ENCODE data around the gene KY.
"Not testable (repeated sequence)": the region's sequence is repeated elsewhere in the genome, so short reads cannot be mapped to it uniquely, and the experiment has no call there.

Gene KY

GRCh38 chr3:134601539-134602439, 49.0 kb downstream of the KY start:
- no peak for DNase-seq (ENCODE audit: low read depth)

DNA sequence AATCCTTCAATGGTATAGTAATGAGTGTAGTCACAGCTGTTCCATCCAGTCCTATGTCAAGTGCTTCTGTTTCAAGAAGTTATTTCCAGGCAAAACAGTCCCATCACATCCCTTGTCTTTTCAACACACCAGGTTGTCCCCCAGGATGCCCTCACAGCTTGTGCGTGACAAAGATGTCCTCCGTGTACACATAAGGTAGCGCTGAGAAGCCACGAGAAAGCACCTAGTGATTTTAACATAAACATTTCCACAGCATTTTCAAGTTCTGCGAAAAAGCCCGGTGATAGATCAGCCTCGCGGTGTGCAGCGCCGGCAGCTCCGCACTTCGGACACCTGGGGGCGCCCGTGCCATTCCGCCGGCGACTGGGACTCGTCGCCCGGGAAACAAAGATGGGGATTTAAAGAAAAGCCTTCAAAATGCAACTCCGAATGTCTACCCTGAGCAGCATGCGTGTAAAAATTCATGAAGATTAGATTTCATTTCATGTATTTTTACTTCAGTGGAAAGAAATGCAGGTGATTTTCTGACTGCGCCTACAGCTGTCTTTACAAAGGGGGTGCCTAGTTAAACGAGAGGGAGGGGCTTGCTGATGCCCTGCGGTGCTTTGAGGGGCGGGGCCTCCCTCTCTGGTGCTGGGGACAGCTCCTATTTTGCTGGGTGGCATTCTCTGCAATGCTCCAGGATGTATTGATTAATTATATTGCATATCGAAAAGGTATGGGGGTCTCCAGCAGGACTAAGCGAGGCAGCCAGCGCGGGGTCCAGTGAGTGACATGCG, 49.9 kb downstream of the KY start:
- peak; percentile 42 for DNase-seq (ENCODE audit: low read depth)

- DNase-seq (ENCODE audit: low read depth): no peak
Observed at GRCh38 chr3:134600206-134600605, 50.6 kb downstream of the KY start.

DNA sequence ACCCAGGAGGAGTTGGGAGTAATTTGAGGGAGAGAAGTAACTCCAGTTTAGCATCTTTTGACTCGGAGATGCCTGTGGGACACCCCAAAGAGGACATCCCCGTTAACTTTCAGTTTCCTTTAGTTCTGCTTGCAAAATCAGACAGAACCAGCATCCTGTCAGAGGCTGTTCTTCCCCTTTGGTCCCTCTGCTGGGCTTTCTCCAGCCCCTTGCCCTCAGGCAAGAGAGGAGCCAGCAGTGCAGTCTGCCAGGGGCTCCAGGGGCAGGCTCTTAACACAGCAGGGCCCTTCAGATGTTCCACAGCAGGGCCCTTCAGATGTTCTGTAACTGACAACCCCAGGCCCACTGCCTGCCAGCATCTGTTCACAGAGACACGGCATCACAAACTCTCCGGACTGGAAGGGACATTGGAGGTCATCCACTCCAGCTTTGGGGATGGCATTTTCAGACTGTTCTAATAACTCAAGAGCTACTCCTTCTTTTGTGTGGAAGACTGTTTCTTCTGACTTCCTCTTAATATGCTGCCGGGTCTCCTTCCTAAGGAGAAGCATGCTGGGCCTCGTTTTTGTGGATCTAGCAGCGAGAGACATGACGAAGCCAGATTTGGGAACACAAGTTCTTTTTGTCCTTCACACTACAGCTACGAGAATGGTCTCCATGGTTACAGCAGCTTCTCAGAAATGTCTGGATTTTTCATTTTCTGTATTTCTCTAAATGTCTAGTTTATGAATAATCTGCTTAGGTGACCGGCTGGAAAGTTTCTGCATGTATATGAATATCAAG, 51.9 kb downstream of the KY start:
- no peak for DNase-seq (ENCODE audit: low read depth)

DNA sequence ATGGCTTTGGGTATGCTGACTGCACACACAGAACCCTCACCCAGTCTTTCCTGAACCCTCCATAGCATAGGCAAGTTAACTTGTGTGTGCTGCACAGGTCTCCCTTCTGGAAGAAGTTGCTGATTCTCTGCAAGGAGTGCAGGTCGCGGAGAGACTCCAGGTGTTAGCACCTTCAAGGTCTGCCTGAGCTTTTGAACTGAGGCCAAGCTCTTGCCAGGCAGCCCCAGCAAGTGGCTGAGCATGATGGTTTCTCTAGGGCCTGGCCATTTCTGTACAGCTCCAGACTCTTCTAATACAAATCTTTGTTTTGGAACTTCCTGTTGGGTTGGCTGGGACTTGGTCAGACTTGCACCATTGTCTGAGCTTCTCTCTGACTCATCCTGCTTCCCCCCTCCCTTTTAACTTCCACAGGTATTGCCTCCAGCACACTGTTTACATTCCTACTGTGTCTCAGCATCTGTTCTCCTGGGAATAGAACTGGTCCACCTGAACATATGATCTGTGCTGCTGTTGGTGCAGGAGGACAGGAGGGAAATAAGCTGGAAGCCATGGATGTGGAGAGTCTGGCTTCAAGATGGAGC, 53.3 kb downstream of the KY start:
- DNase-seq (ENCODE audit: low read depth): no peak

DNA sequence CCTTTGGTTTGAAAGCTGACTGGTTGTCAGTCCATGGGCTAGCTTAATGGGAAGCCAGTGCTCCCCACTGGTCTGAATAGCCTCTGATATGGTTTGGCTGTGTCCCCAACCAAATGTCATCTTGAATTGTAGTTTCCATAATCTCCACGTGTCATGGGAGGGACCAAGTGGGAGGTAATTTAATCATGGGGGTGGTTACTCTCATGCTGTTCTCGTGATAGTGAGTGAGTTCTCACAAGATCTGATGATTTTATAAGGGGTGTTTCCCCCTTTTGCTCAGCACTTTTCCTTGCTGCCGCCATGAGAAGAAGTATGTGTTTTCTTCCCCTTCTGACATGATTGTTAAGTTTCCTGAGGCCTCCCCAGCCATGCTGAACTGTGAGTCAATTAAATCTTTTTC, 55.8 kb downstream of the KY start:
- DNase-seq (ENCODE audit: low read depth): not testable (repeated sequence)

- no peak for DNase-seq (ENCODE audit: low read depth)
Observed at GRCh38 chr3:134594331-134594741, 56.5 kb downstream of the KY start.

GRCh38 chr3:134592806-134593205, 58.0 kb downstream of the KY start:
- no peak for DNase-seq (ENCODE audit: low read depth)

DNA sequence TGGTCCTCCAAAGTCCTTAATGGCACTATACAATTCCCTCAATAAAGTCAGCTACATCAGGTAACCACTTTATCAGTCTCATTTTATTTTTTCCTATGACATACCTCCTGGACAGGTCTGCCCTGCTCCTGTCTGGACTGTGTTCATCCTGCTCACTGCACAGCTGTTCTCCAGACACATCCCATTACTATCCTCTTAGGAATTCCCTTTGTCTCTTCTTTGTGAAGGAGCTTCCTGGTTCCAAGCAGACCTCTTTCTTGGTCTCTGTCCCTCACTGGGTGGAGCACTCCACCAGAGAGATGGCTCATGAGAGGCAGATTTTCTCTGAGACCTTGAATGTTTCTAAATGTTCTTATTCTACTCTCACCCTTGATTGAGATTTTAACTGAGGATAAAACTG, 60.1 kb downstream of the KY start:
- no peak for DNase-seq (ENCODE audit: low read depth)

DNA sequence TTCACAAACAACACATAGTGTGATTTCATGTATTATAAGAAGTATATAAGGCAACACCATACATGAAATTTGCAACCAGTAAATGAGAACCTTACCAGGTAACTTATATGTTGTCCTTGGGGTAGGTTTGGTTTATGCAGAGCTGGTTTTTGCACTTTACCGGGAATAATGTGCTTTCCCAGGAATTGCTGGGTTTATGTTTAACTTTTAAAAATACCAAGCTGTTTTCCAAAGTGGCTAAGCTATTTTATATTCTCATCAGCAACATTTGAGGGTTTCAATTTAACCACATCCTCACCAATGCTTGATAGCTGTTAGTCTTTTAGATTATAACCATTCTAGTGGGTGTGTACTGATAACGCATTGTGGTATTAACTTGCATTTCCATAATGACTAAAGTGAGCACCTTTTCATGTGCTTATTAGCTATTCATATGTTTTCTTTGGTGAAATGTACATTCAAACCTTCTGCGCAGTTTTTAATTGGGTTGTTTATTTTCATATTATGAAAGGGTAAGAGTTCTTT, 71.6 kb downstream of the KY start:
- DNase-seq (ENCODE audit: low read depth): no peak

DNA sequence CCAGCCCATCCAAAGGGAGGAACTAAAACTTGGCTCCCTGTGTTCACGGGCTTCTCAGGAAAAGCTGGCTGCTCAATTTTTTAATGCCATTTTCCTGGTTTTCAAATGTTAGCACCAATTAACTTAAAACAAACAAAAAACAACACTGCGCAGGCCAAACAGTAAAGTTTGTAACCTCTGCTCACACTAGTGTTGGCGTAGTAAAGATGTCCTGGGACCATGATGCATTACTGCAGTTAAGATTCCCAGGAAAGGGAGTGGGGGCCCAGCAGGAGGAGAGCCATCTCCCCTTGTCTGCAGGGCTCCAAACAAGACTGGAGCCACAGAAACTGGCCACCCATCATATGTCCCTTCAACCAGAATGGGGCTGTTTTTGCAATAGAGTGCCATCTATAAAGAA, 74.0 kb downstream of the KY start:
- DNase-seq (ENCODE audit: low read depth): no peak

GRCh38 chr3:134576426-134576825, 74.4 kb downstream of the KY start:
- DNase-seq (ENCODE audit: low read depth): no peak

GRCh38 chr3:134569899-134570298, 80.9 kb downstream of the KY start:
- not testable (repeated sequence) for DNase-seq (ENCODE audit: low read depth)

DNA sequence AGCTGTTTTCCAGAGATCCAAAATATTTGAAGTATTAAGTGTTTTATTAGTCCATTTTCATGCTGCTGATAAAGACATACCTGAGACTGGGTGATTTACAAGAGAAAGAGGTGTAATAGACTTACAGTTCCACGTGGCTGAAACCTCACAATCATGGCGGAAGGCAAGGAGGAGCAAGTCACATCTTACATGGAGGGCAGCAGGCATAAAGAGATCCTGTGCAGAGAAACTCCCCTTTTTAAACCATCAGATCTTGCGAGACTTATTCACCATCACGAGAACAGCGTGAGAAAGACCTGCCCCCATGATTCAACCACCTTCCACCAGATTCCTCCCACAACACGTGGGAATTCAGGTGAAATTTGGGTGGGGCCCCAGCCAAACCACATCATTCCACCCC, 82.0 kb downstream of the KY start:
- DNase-seq (ENCODE audit: low read depth): no peak

DNA sequence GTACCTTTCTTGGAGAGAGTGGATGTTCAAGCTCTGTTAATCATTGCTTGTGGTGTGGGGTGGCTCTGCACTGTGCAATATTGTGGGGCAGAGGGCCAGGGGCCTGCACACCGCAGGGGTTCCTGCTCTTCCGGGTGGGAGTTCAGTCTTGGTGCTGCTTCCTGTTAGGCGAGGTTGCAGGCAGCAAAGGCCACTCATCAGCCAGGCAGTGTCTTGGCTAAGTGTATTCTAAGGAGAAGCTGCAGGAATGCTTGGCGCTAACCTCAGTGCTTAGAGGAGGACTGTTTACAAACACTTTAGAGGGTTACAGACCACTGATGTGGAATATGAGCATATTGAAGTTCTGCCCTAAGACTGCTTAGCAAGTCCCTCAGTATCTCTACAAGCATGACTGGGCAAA, 83.2 kb downstream of the KY start:
- DNase-seq (ENCODE audit: low read depth): no peak

DNA sequence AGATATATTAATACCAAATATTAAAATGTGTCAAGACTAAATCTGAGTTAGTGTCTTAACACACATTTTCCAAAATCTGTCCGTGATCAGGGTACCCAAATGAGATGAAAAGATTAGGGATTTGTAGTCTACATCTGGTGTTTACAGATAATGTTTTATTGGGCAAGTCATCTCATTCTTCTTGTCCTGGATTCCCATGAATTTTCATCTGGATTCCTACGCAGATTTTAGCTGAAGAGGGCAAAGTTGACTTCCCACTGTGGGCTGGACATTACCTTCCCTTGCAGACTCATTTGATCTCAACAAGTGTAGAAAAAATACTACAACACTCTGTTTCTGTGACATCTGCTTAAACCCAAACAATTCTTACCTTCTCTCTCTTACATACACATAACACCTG, 85.8 kb downstream of the KY start:
- no peak for DNase-seq (ENCODE audit: low read depth)

DNA sequence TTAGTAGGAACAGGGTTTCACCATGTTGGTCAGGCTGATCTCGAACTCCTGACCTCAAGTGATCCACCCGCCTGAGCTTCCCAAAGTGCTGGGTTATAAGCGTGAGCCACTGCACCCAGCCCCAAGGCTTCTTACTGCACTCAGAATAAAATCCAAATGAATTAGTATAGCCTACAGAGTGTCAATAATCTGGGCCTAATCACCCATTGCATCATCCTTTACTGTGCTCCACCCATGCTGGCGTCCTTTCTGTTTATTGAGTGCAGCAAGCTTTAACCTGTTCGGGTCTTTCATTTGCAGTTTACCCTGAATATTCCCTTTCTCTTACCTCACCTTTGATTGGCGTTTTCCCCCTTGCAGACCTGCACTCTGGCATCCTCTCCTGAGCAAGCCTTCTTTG, 87.2 kb downstream of the KY start:
- DNase-seq (ENCODE audit: low read depth): no peak

- DNase-seq (ENCODE audit: low read depth): no peak
Observed at GRCh38 chr3:134562055-134562454, 88.8 kb downstream of the KY start.

GRCh38 chr3:134559591-134559990, 91.2 kb downstream of the KY start:
- DNase-seq (ENCODE audit: low read depth): no peak
